Panc1 (cell line): ENCODE data around the gene GXYLT1. TPM values are rescaled to one million over a fixed set of nuclear protein-coding genes. Genes with fewer than 3 reads are reported as not detected.

Source experiments
- ATAC-seq: fragments of 200-7000 bp; cut with Tn5 transposase; 2 replicates; pipeline ENCODE4 v1.9.1; 2020; ENCODE audit warnings: mild to moderate bottlenecking, moderate library complexity
- BruUV-seq: library from RNA; stranded (reverse); fragments of 400-500 nt; replicated peaks from 2 replicates; lab custom pipeline; 2021; lab: Mats Ljungman, UMichigan
- CTCF ChIA-PET: fragments of 300-600 bp; sonication (Branson Sonifier 250); formaldehyde crosslinking; loops from one replicate; lab custom pipeline; 2022; ENCODE audit warnings: antibody characterized with exemption; lab: Charles Lee
- POLR2A ChIA-PET: fragments of 300-600 bp; sonication (Branson Sonifier 250); formaldehyde crosslinking; loops from one replicate; lab custom pipeline; 2022; ENCODE audit warnings: antibody characterized with exemption; lab: Charles Lee
- DNase-seq: peaks from one replicate; pipeline ENCODE4 v3.0.0-alpha.2; 2010; ENCODE audit warnings: low read depth, low spot score
- H3K27ac ChIP-seq: 2 replicates; pipeline ENCODE4 v1.5.1; 2011; ENCODE audit warnings: mild to moderate bottlenecking, low read length, inconsistent platforms
- H3K27me3 ChIP-seq: fragments of 200-500 bp; sonication (Bioruptor generic); 2 replicates; pipeline ENCODE4 v1.6.0; 2014; ENCODE audit warnings: low read length, inconsistent platforms; ENCODE audit not compliant: control insufficient read depth, insufficient read depth
- H3K36me3 ChIP-seq: fragments of 200-500 bp; sonication (Bioruptor generic); 2 replicates; pipeline ENCODE4 v1.5.1; 2014; ENCODE audit warnings: inconsistent platforms, mild to moderate bottlenecking, low read length, moderate library complexity; ENCODE audit not compliant: control insufficient read depth, insufficient read depth
- H3K4me1 ChIP-seq: 2 replicates; pipeline ENCODE4 v1.5.1; 2011; ENCODE audit warnings: inconsistent platforms, mild to moderate bottlenecking, low read length, moderate library complexity; ENCODE audit not compliant: control insufficient read depth, insufficient read depth
- H3K4me3 ChIP-seq, 2 experiments: 2 replicates each; pipeline ENCODE4 v1.5.1; 2011 to 2012; ENCODE audit warnings: low read depth in 2 of 2, low read length in 2 of 2, mild to moderate bottlenecking in 2 of 2, inconsistent platforms in 1 of 2, moderate library complexity in 1 of 2
- H3K9me3 ChIP-seq: fragments of 200-500 bp; sonication (Bioruptor generic); 2 replicates; pipeline ENCODE4 v1.5.1; 2014; ENCODE audit warnings: low read depth, mild to moderate bottlenecking, inconsistent platforms, low read length, moderate library complexity; ENCODE audit not compliant: control insufficient read depth, insufficient read depth
- POLR2AphosphoS5 ChIP-seq: IDR thresholded peaks from 2 replicates; pipeline ENCODE4 v1.6.1; 2012; ENCODE audit warnings: mild to moderate bottlenecking, low read depth, low read length, moderate library complexity
- SIN3A ChIP-seq: IDR thresholded peaks from 2 replicates; pipeline ENCODE4 v1.6.1; 2012; ENCODE audit warnings: low read depth, mild to moderate bottlenecking, low read length, moderate library complexity, borderline replicate concordance; ENCODE audit not compliant: insufficient read depth
- TCF7L2 ChIP-seq: IDR thresholded peaks from 2 replicates; pipeline ENCODE4 v1.6.1; 2011; ENCODE audit warnings: mild to moderate bottlenecking, low read depth, low read length, inconsistent platforms
- in situ Hi-C: cut with HindIII; loops from 2 replicates; pipeline ENCODE4 v1.10.0; 2016; ENCODE audit warnings: low sequenced_read_pairs, low pct_unique_long_range_greater_than_20kb
- intact Hi-C: fragments of 100-400 bp; cut with micrococcal nuclease; formaldehyde crosslinking; loops from one replicate; pipeline ENCODE4 v1.10.0; 2022; ENCODE audit not compliant: unreplicated experiment
- total RNA-seq: library from RNA; stranded (reverse); gene quantifications from one replicate; pipeline ENCODE4 v1.2.1, GENCODE V29; 2021; ENCODE audit not compliant: unreplicated experiment
- TF ChIP-seq, protein P1 (sequence below): fragments of 450-650 bp; IDR thresholded peaks from 2 replicates; pipeline ENCODE4 v1.5.1; 2017; ENCODE audit warnings: mild to moderate bottlenecking
- TF ChIP-seq, protein P2 (sequence below), 2 experiments: IDR thresholded peaks; 2 replicates each; pipeline ENCODE4 v1.6.1; 2011 to 2012; ENCODE audit warnings: low read depth in 2 of 2, control low read depth in 1 of 2, low read length in 1 of 2, mild to moderate bottlenecking in 1 of 2, moderate library complexity in 1 of 2; ENCODE audit not compliant: insufficient read depth in 1 of 2

Gene GXYLT1
- total RNA-seq, 1 experiment from 2014 or later = 17.4 TPM

- H3K27me3 ChIP-seq = no peaks in the 10 kb centered on the region
- no TSS peak for BruUV-seq
- H3K27ac ChIP-seq = no peak overlapping the region
- ATAC-seq (no peak), DNase-seq (no peak)
- no peak overlapping the region for H3K4me3 ChIP-seq
- intact Hi-C loops = no loop called here
- POLR2A ChIA-PET = no interaction called here
- CTCF ChIA-PET = interaction anchor here (0.7 kb wide), 1 partner anchor 64 kb away, joined by 16 read pairs; no protein-coding TSS in a partner anchor
- H3K9me3 ChIP-seq = no peaks in the 10 kb centered on the region
- in situ Hi-C loops = no loop called here
- TF ChIP-seq, protein P1, sequence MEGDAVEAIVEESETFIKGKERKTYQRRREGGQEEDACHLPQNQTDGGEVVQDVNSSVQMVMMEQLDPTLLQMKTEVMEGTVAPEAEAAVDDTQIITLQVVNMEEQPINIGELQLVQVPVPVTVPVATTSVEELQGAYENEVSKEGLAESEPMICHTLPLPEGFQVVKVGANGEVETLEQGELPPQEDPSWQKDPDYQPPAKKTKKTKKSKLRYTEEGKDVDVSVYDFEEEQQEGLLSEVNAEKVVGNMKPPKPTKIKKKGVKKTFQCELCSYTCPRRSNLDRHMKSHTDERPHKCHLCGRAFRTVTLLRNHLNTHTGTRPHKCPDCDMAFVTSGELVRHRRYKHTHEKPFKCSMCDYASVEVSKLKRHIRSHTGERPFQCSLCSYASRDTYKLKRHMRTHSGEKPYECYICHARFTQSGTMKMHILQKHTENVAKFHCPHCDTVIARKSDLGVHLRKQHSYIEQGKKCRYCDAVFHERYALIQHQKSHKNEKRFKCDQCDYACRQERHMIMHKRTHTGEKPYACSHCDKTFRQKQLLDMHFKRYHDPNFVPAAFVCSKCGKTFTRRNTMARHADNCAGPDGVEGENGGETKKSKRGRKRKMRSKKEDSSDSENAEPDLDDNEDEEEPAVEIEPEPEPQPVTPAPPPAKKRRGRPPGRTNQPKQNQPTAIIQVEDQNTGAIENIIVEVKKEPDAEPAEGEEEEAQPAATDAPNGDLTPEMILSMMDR = no peak
- TF ChIP-seq POLR2AphosphoS5 (no peak), SIN3A (no peak), TCF7L2 (no peak)
- TF ChIP-seq, protein P2, sequence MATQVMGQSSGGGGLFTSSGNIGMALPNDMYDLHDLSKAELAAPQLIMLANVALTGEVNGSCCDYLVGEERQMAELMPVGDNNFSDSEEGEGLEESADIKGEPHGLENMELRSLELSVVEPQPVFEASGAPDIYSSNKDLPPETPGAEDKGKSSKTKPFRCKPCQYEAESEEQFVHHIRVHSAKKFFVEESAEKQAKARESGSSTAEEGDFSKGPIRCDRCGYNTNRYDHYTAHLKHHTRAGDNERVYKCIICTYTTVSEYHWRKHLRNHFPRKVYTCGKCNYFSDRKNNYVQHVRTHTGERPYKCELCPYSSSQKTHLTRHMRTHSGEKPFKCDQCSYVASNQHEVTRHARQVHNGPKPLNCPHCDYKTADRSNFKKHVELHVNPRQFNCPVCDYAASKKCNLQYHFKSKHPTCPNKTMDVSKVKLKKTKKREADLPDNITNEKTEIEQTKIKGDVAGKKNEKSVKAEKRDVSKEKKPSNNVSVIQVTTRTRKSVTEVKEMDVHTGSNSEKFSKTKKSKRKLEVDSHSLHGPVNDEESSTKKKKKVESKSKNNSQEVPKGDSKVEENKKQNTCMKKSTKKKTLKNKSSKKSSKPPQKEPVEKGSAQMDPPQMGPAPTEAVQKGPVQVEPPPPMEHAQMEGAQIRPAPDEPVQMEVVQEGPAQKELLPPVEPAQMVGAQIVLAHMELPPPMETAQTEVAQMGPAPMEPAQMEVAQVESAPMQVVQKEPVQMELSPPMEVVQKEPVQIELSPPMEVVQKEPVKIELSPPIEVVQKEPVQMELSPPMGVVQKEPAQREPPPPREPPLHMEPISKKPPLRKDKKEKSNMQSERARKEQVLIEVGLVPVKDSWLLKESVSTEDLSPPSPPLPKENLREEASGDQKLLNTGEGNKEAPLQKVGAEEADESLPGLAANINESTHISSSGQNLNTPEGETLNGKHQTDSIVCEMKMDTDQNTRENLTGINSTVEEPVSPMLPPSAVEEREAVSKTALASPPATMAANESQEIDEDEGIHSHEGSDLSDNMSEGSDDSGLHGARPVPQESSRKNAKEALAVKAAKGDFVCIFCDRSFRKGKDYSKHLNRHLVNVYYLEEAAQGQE (IDR thresholded peaks at IDR 0.05; ENCODE audit: insufficient read depth in 1 of 2, low read depth in 2 of 2, low read length in 1 of 2) = no peak
- no peaks in the 10 kb centered on the region for H3K36me3 ChIP-seq
- H3K4me1 ChIP-seq = no peaks in the 10 kb centered on the region
These were observed 112.7 kb downstream of the GXYLT1 start for GRCh38 chr12:42031847-42032564.

Other genes starting within 250 kb of the GXYLT1 start
- 27.6 TPM for gene YAF2, start 93.4 kb upstream of the GXYLT1 start, total RNA-seq
- 68.8 TPM for gene ZCRB1, start 181.2 kb upstream of the GXYLT1 start, total RNA-seq
- 56.5 TPM for gene PPHLN1, start 181.3 kb upstream of the GXYLT1 start, total RNA-seq